Measurements from ENCODE around the gene NOVA2.
"Not testable (repeated sequence)": the region's sequence is repeated elsewhere in the genome, so short reads cannot be mapped to it uniquely, and the experiment has no call there.

The NOVA2 gene

DNA sequence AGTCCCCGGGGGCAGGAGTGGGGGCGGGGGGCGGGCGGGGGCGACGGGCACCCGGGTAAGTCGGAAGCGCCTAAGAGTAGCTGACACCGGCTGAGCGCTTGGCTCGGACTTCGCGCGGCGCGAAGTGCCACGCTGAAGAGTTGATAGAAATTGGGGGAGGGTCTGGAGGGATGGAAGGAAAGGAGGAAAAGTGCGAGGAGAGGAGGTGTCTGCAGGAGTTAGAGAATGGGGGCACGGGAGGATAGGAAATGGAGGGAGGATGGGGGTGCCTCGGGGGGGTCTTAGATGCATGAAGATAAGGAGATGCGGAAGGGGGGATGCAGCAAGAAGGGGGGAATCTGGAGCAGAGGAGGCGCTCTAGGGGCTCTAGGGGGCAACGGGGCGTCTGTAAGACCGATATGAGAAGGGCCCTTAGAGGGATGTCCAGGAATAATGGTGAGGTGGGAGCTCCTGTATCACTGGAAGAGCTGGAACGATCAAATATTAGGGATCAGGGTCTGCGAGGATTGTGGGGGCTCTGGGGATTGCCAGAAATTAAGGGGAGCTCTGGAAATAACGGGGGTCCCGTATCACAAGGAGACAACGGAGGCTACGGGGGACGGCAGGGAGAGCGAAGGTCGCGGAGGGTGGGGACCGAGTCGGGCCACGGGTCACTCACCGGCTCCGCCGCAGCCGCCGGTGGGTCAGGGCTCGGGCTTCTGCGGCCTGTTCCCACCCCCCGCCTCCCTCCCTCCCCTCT lies 71.6 kb downstream of the NOVA2 start, which contains the start of gene MYPOP:
Gene MYPOP, minus strand, starts transcription at position 702 of the 739 bp plus-strand sequence. CDS start 840 bp downstream, outside the sequence.
- no peaks in the 10 kb centered on the region for H3K4me1 ChIP-seq (ENCODE audit: control insufficient read depth, insufficient read depth, low read length)
- peaks cover 14% of the 10 kb centered on the region for H3K27me3 ChIP-seq (ENCODE audit: control insufficient read depth, insufficient read depth, low read length)
- H3K9ac ChIP-seq (ENCODE audit: low read depth, low read length): no peak within 1 kb of the TSS
- H3K9me3 ChIP-seq (ENCODE audit: control insufficient read depth, insufficient read depth, low read length): no peaks in the 10 kb centered on the region
- H3K27ac ChIP-seq (ENCODE audit: low read depth, low read length): peak within 1 kb of the TSS; percentile 89
- peaks cover 14% of the 10 kb centered on the region for H3K36me3 ChIP-seq (ENCODE audit: control insufficient read depth, insufficient read depth, low read length)
- H3K4me3 ChIP-seq (ENCODE audit: low read depth, low read length): peak within 1 kb of the TSS; percentile 89

DNA sequence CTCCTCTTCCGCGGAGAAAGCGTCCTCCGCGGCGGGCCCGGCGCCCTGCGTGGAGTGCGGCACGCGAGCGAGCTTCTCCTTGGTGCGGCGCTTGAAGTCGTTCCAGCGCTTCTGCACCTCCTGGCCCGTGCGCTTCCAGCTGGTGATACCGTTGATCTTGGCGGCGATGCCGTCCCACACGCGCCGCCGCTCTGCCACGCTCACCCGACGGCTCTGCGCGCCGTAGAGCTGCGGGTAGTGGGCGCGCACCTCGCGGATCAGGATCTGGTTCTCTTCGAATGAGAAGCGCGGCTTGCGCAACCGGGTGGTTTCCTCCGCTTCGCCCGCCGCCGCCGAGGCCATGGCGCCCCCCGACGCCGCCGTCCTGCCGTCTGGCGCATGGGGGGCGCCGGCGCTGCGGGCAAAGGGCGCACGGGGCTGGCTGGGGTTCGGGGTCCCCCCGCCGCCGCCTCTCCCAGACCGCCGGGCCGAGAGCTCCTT lies 72.2 kb downstream of the NOVA2 start:
- H3K4me1 ChIP-seq (ENCODE audit: control insufficient read depth, insufficient read depth, low read length): no peaks in the 10 kb centered on the region
- H3K27me3 ChIP-seq (ENCODE audit: control insufficient read depth, insufficient read depth, low read length): peaks cover 14% of the 10 kb centered on the region
- H3K27ac ChIP-seq (ENCODE audit: low read depth, low read length): no peak overlapping the region
- H3K4me3 ChIP-seq (ENCODE audit: low read depth, low read length): peak overlapping the region; percentile 89
- H3K36me3 ChIP-seq (ENCODE audit: control insufficient read depth, insufficient read depth, low read length): peaks cover 14% of the 10 kb centered on the region
- H3K9me3 ChIP-seq (ENCODE audit: control insufficient read depth, insufficient read depth, low read length): no peaks in the 10 kb centered on the region
- no peak overlapping the region for H3K9ac ChIP-seq (ENCODE audit: low read depth, low read length)

GRCh38 chr19:45900738-45901431 lies 72.8 kb downstream of the NOVA2 start:
- H3K36me3 ChIP-seq (ENCODE audit: control insufficient read depth, insufficient read depth, low read length): peaks cover 14% of the 10 kb centered on the region
- peak overlapping the region; percentile 89 for H3K4me3 ChIP-seq (ENCODE audit: low read depth, low read length)
- no peak overlapping the region for H3K9ac ChIP-seq (ENCODE audit: low read depth, low read length)
- no peaks in the 10 kb centered on the region for H3K4me1 ChIP-seq (ENCODE audit: control insufficient read depth, insufficient read depth, low read length)
- no peaks in the 10 kb centered on the region for H3K9me3 ChIP-seq (ENCODE audit: control insufficient read depth, insufficient read depth, low read length)
- peaks cover 14% of the 10 kb centered on the region for H3K27me3 ChIP-seq (ENCODE audit: control insufficient read depth, insufficient read depth, low read length)
- H3K27ac ChIP-seq (ENCODE audit: low read depth, low read length): no peak overlapping the region

GRCh38 chr19:45899919-45900589 lies 73.6 kb downstream of the NOVA2 start:
- H3K36me3 ChIP-seq (ENCODE audit: control insufficient read depth, insufficient read depth, low read length): peaks cover 14% of the 10 kb centered on the region
- H3K9ac ChIP-seq (ENCODE audit: low read depth, low read length): no peak overlapping the region
- H3K4me1 ChIP-seq (ENCODE audit: control insufficient read depth, insufficient read depth, low read length): no peaks in the 10 kb centered on the region
- no peak overlapping the region for H3K4me3 ChIP-seq (ENCODE audit: low read depth, low read length)
- H3K9me3 ChIP-seq (ENCODE audit: control insufficient read depth, insufficient read depth, low read length): no peaks in the 10 kb centered on the region
- no peak overlapping the region for H3K27ac ChIP-seq (ENCODE audit: low read depth, low read length)
- H3K27me3 ChIP-seq (ENCODE audit: control insufficient read depth, insufficient read depth, low read length): peaks cover 14% of the 10 kb centered on the region

GRCh38 chr19:45899253-45899652 lies 74.4 kb downstream of the NOVA2 start:
- no peak overlapping the region for H3K27ac ChIP-seq (ENCODE audit: low read depth, low read length)
- H3K4me3 ChIP-seq (ENCODE audit: low read depth, low read length): no peak overlapping the region
- H3K9ac ChIP-seq (ENCODE audit: low read depth, low read length): no peak overlapping the region
- H3K27me3 ChIP-seq (ENCODE audit: control insufficient read depth, insufficient read depth, low read length): peaks cover 14% of the 10 kb centered on the region
- peaks cover 14% of the 10 kb centered on the region for H3K36me3 ChIP-seq (ENCODE audit: control insufficient read depth, insufficient read depth, low read length)
- H3K4me1 ChIP-seq (ENCODE audit: control insufficient read depth, insufficient read depth, low read length): no peaks in the 10 kb centered on the region
- no peaks in the 10 kb centered on the region for H3K9me3 ChIP-seq (ENCODE audit: control insufficient read depth, insufficient read depth, low read length)

DNA sequence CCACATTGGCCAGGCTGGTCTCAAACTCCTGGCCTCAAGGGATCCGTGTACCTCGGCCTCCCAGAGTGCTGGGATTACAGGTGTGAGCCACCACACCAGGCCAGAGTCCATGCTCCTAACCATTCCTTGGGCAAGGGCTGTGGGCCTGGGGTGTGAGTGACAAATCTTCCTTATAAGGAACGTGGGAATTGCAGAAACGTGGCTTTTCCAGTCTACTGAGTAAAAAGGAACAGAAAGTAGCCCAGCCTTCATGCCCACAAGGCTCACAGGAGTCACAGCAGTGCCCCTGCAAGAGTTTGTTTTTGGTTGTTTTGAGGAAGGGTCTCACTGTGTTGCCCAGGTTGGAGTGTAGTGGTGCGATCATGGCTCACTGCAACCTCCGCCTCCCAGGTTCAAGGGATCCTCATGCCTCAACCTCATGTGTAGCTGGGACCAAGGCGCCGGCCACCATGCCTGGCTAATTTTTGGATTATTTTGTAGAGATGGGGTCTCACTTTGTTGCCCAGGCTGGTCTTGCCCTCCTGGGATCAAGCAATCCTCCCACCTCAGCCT lies 76.3 kb downstream of the NOVA2 start:
- Histone ChIP-seq H3K9me3 (ENCODE audit: control insufficient read depth, insufficient read depth, low read length) (no peaks in the 10 kb centered on the region), H3K4me3 (ENCODE audit: low read depth, low read length) (no peak overlapping the region), H3K9ac (ENCODE audit: low read depth, low read length) (no peak overlapping the region), H3K36me3 (ENCODE audit: control insufficient read depth, insufficient read depth, low read length) (peaks cover 14% of the 10 kb centered on the region), H3K27ac (ENCODE audit: low read depth, low read length) (no peak overlapping the region), H3K27me3 (ENCODE audit: control insufficient read depth, insufficient read depth, low read length) (peaks cover 14% of the 10 kb centered on the region), H3K4me1 (ENCODE audit: control insufficient read depth, insufficient read depth, low read length) (no peaks in the 10 kb centered on the region)

DNA sequence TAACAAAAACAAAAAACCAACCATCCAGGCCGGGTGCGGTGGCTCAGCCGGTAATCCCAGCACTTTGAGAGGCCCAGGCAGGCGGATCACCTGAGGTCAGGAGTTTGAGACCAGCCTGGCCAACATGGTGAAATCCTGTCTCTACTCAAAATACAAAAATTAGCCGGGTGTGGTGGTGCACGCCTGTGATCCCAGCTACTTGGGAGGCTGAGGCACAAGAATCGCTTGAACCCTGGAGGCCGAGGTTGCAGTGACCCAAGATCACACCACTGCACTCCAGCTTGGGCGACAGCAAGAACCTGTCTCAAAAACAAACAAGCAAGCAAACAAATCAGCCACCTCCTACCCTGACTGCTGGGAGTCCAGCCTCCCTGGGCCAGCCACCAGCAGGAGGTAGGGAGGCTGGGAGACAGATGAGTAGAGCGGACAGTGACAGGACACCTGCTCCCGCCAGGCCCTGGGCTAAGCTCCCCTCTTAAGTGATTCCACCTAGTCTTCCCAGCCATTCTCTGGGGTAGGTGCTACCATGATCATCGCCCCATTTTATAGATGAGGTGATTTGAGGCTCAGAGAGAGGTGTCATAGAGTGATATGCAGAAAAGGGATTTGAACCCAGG lies 77.6 kb downstream of the NOVA2 start:
- H3K27ac ChIP-seq (ENCODE audit: low read depth, low read length); H3K4me1 ChIP-seq (ENCODE audit: control insufficient read depth, insufficient read depth, low read length); H3K27me3 ChIP-seq (ENCODE audit: control insufficient read depth, insufficient read depth, low read length); H3K9ac ChIP-seq (ENCODE audit: low read depth, low read length); H3K4me3 ChIP-seq (ENCODE audit: low read depth, low read length); H3K9me3 ChIP-seq (ENCODE audit: control insufficient read depth, insufficient read depth, low read length): not testable (repeated sequence)
- peaks cover 14% of the 10 kb centered on the region for H3K36me3 ChIP-seq (ENCODE audit: control insufficient read depth, insufficient read depth, low read length)

GRCh38 chr19:45895519-45895972 lies 78.1 kb downstream of the NOVA2 start:
- Histone ChIP-seq H3K4me1 (ENCODE audit: control insufficient read depth, insufficient read depth, low read length) (no peaks in the 10 kb centered on the region), H3K27ac (ENCODE audit: low read depth, low read length) (no peak overlapping the region), H3K9ac (ENCODE audit: low read depth, low read length) (no peak overlapping the region), H3K36me3 (ENCODE audit: control insufficient read depth, insufficient read depth, low read length) (peaks cover 11% of the 10 kb centered on the region), H3K27me3 (ENCODE audit: control insufficient read depth, insufficient read depth, low read length) (peaks cover 3% of the 10 kb centered on the region), H3K9me3 (ENCODE audit: control insufficient read depth, insufficient read depth, low read length) (no peaks in the 10 kb centered on the region), H3K4me3 (ENCODE audit: low read depth, low read length) (no peak overlapping the region)

DNA sequence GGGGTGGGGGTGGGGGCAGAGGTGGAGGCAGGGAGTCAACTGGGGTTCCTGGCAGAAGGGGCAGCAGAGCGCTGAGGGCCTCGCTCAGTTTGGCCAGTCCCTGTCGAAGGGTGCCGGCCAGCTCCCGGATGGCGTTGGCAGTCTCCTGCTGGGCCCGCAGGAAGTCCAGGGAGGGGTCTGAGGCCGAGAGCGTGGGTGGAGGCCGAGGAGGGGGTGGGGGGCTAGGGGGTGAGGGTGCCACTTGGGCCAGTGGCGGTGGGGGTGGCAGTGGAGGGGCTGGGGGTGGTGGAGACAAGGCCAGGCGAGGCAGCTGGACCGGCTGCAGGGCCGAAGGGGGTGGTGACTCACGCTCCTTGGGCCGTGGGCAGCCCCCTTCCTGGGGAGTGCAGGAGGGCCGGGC lies 82.8 kb downstream of the NOVA2 start:
- Histone ChIP-seq H3K27me3 (ENCODE audit: control insufficient read depth, insufficient read depth, low read length) (no peaks in the 10 kb centered on the region), H3K4me1 (ENCODE audit: control insufficient read depth, insufficient read depth, low read length) (no peaks in the 10 kb centered on the region), H3K36me3 (ENCODE audit: control insufficient read depth, insufficient read depth, low read length) (no peaks in the 10 kb centered on the region), H3K4me3 (ENCODE audit: low read depth, low read length) (no peak overlapping the region), H3K9ac (ENCODE audit: low read depth, low read length) (no peak overlapping the region), H3K27ac (ENCODE audit: low read depth, low read length) (no peak overlapping the region), H3K9me3 (ENCODE audit: control insufficient read depth, insufficient read depth, low read length) (no peaks in the 10 kb centered on the region)

GRCh38 chr19:45889210-45889885 lies 84.3 kb downstream of the NOVA2 start:
- Histone ChIP-seq H3K4me3 (ENCODE audit: low read depth, low read length) (no peak overlapping the region), H3K9ac (ENCODE audit: low read depth, low read length) (no peak overlapping the region), H3K27ac (ENCODE audit: low read depth, low read length) (no peak overlapping the region), H3K27me3 (ENCODE audit: control insufficient read depth, insufficient read depth, low read length) (no peaks in the 10 kb centered on the region), H3K4me1 (ENCODE audit: control insufficient read depth, insufficient read depth, low read length) (no peaks in the 10 kb centered on the region), H3K9me3 (ENCODE audit: control insufficient read depth, insufficient read depth, low read length) (no peaks in the 10 kb centered on the region), H3K36me3 (ENCODE audit: control insufficient read depth, insufficient read depth, low read length) (no peaks in the 10 kb centered on the region)
